SH-SY5Y (cell line): ENCODE results near the gene PPP1R12B.

Experiments used
- GATA2 ChIP-seq: IDR thresholded peaks from 2 replicates; pipeline ENCODE4 v1.6.1; 2011; ENCODE audit warnings: mild to moderate bottlenecking, low read depth, low read length
- GATA3 ChIP-seq: IDR thresholded peaks from 2 replicates; pipeline ENCODE4 v1.6.1; 2011; ENCODE audit warnings: low read depth, mild to moderate bottlenecking, low read length, moderate library complexity

DNA sequence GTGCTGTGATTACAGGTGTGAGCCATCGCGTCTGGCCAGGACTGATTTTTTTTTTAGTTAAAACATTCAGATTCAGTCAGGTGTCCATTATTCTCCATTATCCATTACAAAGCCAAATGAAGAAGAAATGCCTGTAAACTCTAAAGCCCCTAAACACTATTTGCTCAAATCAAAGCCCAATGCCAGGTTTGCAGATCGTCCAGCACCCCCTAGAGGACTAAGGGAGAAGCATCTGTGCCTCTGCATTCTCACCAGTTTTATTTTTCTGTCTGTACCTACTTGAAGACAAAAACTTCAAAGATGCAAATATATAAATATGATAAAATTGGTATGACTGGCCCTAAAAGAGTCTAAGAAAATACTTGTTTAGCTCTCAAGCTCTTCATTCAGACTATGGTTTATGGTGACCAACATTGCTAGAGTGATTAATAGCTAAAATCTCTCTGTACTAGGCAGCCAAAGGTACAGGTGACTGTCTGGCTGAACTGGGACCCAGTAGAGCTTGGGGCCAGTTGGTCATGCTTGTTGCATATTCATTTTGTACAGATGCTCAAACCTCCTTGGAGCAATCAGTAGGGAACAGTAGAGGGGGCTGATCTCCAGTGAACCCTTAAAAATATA is 223.3 kb downstream of the PPP1R12B start:
- no peak for TF ChIP-seq GATA3
- no peak for TF ChIP-seq GATA2
